ENCODE results near the gene NPIPB8. TPM values are rescaled to one million over a fixed set of nuclear protein-coding genes. Genes with fewer than 3 reads are reported as not detected.
"Not testable (repeated sequence)": the region's sequence is repeated elsewhere in the genome, so short reads cannot be mapped to it uniquely, and the experiment has no call there.

Gene NPIPB8
- total RNA-seq, 4 donors from 2014 or later = not detected

- no peak for ATAC-seq (ENCODE audit: low FRiP score)
- TF ChIP-seq, protein P1, sequence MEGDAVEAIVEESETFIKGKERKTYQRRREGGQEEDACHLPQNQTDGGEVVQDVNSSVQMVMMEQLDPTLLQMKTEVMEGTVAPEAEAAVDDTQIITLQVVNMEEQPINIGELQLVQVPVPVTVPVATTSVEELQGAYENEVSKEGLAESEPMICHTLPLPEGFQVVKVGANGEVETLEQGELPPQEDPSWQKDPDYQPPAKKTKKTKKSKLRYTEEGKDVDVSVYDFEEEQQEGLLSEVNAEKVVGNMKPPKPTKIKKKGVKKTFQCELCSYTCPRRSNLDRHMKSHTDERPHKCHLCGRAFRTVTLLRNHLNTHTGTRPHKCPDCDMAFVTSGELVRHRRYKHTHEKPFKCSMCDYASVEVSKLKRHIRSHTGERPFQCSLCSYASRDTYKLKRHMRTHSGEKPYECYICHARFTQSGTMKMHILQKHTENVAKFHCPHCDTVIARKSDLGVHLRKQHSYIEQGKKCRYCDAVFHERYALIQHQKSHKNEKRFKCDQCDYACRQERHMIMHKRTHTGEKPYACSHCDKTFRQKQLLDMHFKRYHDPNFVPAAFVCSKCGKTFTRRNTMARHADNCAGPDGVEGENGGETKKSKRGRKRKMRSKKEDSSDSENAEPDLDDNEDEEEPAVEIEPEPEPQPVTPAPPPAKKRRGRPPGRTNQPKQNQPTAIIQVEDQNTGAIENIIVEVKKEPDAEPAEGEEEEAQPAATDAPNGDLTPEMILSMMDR (IDR thresholded peaks at IDR 0.05) = no peak
- DNase-seq (ENCODE audit: low spot score) = no peak
Observed at GRCh38 chr16:28603381-28604185, 34.3 kb upstream of the NPIPB8 start.

GRCh38 chr16:28604186-28604565, 33.7 kb upstream of the NPIPB8 start:
- ATAC-seq (ENCODE audit: low FRiP score) = no peak
- TF ChIP-seq, protein P1 (IDR thresholded peaks at IDR 0.05) = no peak
- no peak for DNase-seq (ENCODE audit: low spot score)

GRCh38 chr16:28606291-28607115, 31.4 kb upstream of the NPIPB8 start:
- DNase-seq (ENCODE audit: low spot score) (no peak), ATAC-seq (ENCODE audit: low FRiP score) (no peak)
- TF ChIP-seq, protein P1 (IDR thresholded peaks at IDR 0.05) = no peak

- TF ChIP-seq, protein P1 (IDR thresholded peaks at IDR 0.05) = no peak
- DNase-seq (ENCODE audit: low spot score) (no peak), ATAC-seq (ENCODE audit: low FRiP score) (no peak)
Observed at GRCh38 chr16:28607116-28607623, 30.7 kb upstream of the NPIPB8 start.

GRCh38 chr16:28607681-28608495, 30.0 kb upstream of the NPIPB8 start:
- not testable (repeated sequence) for ATAC-seq (ENCODE audit: low FRiP score)

DNA sequence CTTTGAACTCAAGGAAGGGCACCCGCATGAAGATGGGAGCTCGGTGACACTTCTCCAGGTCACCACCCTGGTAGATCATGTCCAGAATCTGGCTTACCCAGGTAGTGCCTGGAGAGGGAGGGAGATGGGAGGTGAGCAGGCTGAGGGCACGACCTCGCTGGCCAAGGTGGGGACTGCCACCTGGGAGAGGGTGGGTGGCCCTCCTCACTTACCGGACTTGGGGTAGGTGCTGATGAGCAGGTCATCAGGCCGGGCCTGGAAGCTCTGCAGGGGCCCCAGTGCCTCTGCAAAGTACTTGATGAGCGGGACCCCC, 29.4 kb upstream of the NPIPB8 start:
- not testable (repeated sequence) for ATAC-seq (ENCODE audit: low FRiP score); DNase-seq (ENCODE audit: low spot score)

More at GRCh38 chr16:28607681-28608495, 30.0 kb upstream of the NPIPB8 start:
- not testable (repeated sequence) for DNase-seq (ENCODE audit: low spot score)

- not testable (repeated sequence) for ATAC-seq (ENCODE audit: low FRiP score); DNase-seq (ENCODE audit: low spot score)
Observed at GRCh38 chr16:28608867-28609596, 28.8 kb upstream of the NPIPB8 start.
